ENCODE data around the gene DCST2. TPM values are rescaled to one million over a fixed set of nuclear protein-coding genes. Genes with fewer than 3 reads are reported as not detected.
A peak's percentile ranks its signal among the peaks of the same experiment; 100 is the strongest.

The DCST2 gene
- total and polyA plus RNA-seq, 9 of the 15 experiments (the other 6 are each of a cell fraction or from before 2014, with no cell fraction given) = 0.09 to 0.49 (median 0.11) TPM; not detected in 3

DNA sequence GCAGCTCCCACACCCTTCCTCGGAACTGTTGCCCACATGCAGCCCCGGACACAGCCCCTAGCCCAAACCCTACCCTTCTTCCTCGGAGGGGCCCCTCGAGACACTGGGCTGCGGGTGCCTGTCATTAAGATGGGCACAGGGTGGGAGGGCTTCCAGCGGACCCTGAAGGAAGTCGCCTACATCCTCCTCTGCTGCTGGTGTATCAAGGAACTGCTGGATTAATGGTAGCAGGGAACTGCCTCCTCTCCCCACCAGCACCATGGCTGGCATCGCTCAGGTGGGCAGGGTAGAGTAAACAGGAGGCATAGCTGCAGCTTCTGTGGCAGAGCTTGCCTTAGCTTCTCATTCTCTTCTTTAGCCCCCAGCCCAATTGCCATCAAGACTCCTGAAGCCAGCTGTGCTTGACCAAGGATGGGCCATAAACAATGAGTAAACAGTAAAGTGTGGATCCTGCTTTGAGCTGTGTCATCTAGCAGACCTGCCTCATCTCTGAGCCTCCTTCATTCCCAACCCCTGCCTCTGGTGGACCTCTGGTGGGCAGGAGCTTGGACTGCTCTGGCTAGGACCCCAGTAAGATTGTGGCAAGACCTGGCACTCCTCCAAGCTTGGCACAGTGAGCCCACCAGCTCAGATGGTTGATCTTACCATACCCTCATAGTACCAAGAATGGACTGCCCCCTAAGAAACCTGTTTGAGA lies 39.9 kb downstream of the DCST2 start, which contains the start of gene LENEP (continued):
- TF ChIP-seq, protein P1, sequence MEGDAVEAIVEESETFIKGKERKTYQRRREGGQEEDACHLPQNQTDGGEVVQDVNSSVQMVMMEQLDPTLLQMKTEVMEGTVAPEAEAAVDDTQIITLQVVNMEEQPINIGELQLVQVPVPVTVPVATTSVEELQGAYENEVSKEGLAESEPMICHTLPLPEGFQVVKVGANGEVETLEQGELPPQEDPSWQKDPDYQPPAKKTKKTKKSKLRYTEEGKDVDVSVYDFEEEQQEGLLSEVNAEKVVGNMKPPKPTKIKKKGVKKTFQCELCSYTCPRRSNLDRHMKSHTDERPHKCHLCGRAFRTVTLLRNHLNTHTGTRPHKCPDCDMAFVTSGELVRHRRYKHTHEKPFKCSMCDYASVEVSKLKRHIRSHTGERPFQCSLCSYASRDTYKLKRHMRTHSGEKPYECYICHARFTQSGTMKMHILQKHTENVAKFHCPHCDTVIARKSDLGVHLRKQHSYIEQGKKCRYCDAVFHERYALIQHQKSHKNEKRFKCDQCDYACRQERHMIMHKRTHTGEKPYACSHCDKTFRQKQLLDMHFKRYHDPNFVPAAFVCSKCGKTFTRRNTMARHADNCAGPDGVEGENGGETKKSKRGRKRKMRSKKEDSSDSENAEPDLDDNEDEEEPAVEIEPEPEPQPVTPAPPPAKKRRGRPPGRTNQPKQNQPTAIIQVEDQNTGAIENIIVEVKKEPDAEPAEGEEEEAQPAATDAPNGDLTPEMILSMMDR (IDR thresholded peaks at IDR 0.05 in 2 of 3, conservative IDR thresholded peaks at IDR 0.05 in 1 of 3; ENCODE audit: insufficient read depth in 2 of 3, low read depth in 1 of 3, low read length in 3 of 3) = no peak
- TF ChIP-seq POLR2B (IDR thresholded peaks at IDR 0.05; ENCODE audit: low read depth, partially characterized antibody) = no peak
- TF ChIP-seq HMGN3 (IDR thresholded peaks at IDR 0.05; ENCODE audit: borderline replicate concordance, extremely low read depth, insufficient read length, low read depth, low read length) = no peak
- TF ChIP-seq SP2 (IDR thresholded peaks at IDR 0.05; ENCODE audit: extremely low read depth, low read depth, low read length, poor library complexity, severe bottlenecking) = no peak
- TF ChIP-seq SOX6 (IDR thresholded peaks at IDR 0.05) = 0 out of 2 replicates have a peak, but pooled peaks have one; percentile 34
- TF ChIP-seq NR1H2 (CRISPR knock-in tag; IDR thresholded peaks at IDR 0.05) = no peak
- TF ChIP-seq ATF1 (CRISPR knock-in tag; IDR thresholded peaks at IDR 0.05) = no peak
- 0 out of 2 replicates have a peak, but pooled peaks have one; percentile 6 for TF ChIP-seq ATF1 (tag; IDR thresholded peaks at IDR 0.05)
- TF ChIP-seq, protein P2, sequence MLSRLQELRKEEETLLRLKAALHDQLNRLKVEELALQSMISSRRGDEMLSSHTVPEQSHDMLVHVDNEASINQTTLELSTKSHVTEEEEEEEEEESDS (CRISPR knock-in tag; IDR thresholded peaks at IDR 0.05) = no peak
- no peak for TF ChIP-seq L3MBTL2 (IDR thresholded peaks at IDR 0.05)
- TF ChIP-seq, protein P3, sequence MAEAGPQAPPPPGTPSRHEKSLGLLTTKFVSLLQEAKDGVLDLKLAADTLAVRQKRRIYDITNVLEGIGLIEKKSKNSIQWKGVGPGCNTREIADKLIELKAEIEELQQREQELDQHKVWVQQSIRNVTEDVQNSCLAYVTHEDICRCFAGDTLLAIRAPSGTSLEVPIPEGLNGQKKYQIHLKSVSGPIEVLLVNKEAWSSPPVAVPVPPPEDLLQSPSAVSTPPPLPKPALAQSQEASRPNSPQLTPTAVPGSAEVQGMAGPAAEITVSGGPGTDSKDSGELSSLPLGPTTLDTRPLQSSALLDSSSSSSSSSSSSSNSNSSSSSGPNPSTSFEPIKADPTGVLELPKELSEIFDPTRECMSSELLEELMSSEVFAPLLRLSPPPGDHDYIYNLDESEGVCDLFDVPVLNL (CRISPR knock-in tag; IDR thresholded peaks at IDR 0.05; ENCODE audit: low read depth) = no peak
- no peak for TF ChIP-seq EZH2 (IDR thresholded peaks at IDR 0.05; ENCODE audit: borderline replicate concordance, low read depth, low read length)
- TF ChIP-seq ZNF589 (CRISPR knock-in tag; IDR thresholded peaks at IDR 0.05; ENCODE audit: low read depth) = no peak
- no peak for TF ChIP-seq ZNF324 (CRISPR knock-in tag; IDR thresholded peaks at IDR 0.05)
- no peak for TF ChIP-seq PURB (CRISPR knock-in tag; IDR thresholded peaks at IDR 0.05; ENCODE audit: low read depth)
- TF ChIP-seq MAFG (tag; conservative IDR thresholded peaks at IDR 0.05) = peak; percentile 52; the same call in 1 of the 2 replicates
- no peak for TF ChIP-seq GABPA (tag; conservative IDR thresholded peaks at IDR 0.05; ENCODE audit: low read depth)
- no peak for TF ChIP-seq SIRT6 (IDR thresholded peaks at IDR 0.05; ENCODE audit: low read depth, low read length)
- no peak for TF ChIP-seq KLF10 (CRISPR knock-in tag; IDR thresholded peaks at IDR 0.05)
- no peak for TF ChIP-seq ESRRB (CRISPR knock-in tag; IDR thresholded peaks at IDR 0.05; ENCODE audit: borderline replicate concordance)
- TF ChIP-seq, protein P4, sequence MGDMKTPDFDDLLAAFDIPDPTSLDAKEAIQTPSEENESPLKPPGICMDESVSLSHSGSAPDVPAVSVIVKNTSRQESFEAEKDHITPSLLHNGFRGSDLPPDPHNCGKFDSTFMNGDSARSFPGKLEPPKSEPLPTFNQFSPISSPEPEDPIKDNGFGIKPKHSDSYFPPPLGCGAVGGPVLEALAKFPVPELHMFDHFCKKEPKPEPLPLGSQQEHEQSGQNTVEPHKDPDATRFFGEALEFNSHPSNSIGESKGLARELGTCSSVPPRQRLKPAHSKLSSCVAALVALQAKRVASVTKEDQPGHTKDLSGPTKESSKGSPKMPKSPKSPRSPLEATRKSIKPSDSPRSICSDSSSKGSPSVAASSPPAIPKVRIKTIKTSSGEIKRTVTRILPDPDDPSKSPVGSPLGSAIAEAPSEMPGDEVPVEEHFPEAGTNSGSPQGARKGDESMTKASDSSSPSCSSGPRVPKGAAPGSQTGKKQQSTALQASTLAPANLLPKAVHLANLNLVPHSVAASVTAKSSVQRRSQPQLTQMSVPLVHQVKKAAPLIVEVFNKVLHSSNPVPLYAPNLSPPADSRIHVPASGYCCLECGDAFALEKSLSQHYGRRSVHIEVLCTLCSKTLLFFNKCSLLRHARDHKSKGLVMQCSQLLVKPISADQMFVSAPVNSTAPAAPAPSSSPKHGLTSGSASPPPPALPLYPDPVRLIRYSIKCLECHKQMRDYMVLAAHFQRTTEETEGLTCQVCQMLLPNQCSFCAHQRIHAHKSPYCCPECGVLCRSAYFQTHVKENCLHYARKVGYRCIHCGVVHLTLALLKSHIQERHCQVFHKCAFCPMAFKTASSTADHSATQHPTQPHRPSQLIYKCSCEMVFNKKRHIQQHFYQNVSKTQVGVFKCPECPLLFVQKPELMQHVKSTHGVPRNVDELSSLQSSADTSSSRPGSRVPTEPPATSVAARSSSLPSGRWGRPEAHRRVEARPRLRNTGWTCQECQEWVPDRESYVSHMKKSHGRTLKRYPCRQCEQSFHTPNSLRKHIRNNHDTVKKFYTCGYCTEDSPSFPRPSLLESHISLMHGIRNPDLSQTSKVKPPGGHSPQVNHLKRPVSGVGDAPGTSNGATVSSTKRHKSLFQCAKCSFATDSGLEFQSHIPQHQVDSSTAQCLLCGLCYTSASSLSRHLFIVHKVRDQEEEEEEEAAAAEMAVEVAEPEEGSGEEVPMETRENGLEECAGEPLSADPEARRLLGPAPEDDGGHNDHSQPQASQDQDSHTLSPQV (IDR thresholded peaks at IDR 0.05) = peak; percentile 55
- TF ChIP-seq SUPT5H (IDR thresholded peaks at IDR 0.05) = peak; percentile 41; the same call in 1 of the 2 replicates

All from K562 (cell line).